Activated T-cell treated with anti-CD3 and anti-CD28 coated beads, Interleukin-2, amount 50 U/mL, for 1 hour (primary cell): Measurements from ENCODE around the gene CPT1B.
"Not testable (repeated sequence)": the region's sequence is repeated elsewhere in the genome, so short reads cannot be mapped to it uniquely, and the experiment has no call there.

Source experiments
- DNase-seq: peaks from one replicate; pipeline ENCODE4 v3.0.0-alpha.2; 2020

Gene CPT1B

DNA sequence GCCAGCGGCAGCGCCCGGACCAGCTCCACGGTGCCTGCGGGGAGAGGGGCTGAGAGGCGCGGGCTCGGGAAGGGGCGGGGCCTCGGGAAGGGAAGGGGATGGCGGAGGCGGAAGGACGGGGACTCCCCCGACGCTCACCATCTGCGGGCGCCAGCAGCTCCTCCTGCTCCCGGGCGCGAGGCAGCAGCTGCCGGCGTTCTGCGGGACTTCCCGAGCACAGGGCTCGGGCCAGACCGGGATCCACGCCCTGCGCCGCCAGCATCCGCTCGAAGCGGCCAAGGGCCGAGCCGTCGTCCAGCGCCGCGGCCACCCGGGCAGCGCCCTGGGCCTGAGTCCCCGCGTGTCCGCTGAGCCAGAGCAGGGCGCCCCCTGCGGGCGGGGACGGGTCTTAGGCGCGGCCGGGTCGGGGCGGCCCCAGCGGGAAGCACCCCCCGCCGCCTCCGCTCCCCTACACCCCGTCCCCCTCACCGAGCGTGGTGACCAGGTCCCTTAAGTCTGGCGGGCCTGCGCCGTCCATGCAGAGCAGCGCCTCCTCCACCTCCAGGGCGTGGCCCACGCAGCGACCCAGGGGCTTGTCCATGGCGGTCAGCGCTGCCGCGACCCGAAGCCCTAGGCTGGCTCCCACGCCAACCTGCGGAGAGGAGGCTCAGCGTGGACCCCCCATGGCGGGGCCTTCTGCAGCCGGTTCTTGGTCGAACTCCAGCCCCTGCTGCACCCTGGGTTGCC lies 52.0 kb downstream of the CPT1B start:
- peak; percentile 85 for DNase-seq

DNA sequence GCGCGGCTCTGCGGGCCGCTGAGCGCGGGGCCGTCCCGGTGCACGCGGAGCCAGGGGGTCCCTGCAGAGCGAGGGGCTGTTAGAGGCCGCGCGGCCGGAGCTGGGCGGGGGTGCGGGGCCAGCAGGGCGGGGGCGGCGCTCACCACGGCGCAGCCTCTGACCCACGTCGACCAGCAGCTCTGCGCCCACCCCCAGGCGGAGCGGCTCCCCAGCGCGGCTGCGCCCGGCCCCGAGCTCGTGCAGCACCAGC lies 52.4 kb downstream of the CPT1B start:
- DNase-seq, result no peak

GRCh38 chr22:50525104-50525857 lies 52.9 kb downstream of the CPT1B start, which contains the start of gene SCO2:
TSS of gene SCO2 (minus strand) at chr22:50525598. CDS start at chr22:50524411, 1,187 bp downstream.
- peak; percentile 98 for DNase-seq

DNA sequence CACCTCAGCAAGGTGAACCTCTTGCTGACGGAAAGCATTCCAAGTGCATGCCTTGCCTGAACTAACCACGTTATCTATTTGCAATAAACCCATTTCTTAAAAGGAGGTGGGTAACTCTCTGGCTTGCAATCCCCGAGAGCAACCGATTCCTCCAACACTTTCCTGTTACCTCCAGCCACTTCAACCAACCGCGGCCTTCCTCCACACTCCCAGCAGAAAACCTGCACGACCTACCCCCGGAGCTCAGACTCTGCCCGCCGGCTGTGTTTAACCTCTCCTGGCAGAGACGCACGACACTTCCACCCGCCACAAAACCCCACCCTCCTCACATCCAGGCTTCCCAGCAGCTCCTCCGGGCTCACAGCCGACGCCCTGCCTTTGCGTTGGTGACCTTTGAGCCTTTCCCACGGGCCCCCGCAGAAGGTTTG lies 53.5 kb downstream of the CPT1B start:
- DNase-seq, result no peak

GRCh38 chr22:50523806-50524675 lies 54.2 kb downstream of the CPT1B start:
- DNase-seq, result no peak

DNA sequence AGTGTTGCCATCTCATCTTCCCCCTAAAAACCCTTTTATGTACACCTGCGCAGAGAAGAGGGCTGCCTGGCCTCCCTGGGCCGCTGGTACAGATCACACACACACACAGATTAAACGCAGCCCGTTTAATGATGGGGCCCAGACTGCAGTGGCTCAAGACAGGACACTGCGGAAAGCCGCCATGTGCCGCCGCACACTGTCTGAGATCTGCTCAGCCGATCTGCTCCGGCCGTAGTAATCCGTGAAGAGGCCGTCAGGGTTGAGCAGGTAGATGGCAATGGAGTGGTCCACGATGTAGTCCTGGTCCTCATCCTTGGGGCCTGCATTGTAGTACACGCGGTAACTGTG lies 54.8 kb downstream of the CPT1B start:
- no peak for DNase-seq

- DNase-seq, result no peak
Measured at GRCh38 chr22:50522806-50523438, 55.3 kb downstream of the CPT1B start.

GRCh38 chr22:50522208-50522805 lies 55.9 kb downstream of the CPT1B start:
- DNase-seq, result no peak

DNA sequence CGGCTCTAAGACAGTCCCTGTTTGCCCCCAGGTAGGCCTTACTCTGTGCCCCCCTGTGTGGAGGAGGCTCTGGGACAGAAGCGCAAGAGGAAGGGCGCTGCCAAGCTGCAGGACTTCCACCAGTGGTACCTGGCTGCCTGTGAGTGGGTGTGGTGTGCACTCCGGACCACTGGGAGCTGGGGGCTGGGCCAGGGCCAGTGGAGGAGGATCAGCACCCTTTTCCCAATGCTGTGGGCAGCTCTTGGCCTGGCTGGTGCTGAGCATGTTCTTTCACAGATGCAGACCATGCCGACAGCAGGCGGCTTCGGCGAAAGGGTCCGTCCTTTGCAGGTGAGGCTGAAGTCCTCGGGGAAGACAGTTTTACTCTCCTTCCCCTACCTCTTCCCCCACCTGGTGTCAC lies 56.5 kb downstream of the CPT1B start:
- no peak for DNase-seq

DNA sequence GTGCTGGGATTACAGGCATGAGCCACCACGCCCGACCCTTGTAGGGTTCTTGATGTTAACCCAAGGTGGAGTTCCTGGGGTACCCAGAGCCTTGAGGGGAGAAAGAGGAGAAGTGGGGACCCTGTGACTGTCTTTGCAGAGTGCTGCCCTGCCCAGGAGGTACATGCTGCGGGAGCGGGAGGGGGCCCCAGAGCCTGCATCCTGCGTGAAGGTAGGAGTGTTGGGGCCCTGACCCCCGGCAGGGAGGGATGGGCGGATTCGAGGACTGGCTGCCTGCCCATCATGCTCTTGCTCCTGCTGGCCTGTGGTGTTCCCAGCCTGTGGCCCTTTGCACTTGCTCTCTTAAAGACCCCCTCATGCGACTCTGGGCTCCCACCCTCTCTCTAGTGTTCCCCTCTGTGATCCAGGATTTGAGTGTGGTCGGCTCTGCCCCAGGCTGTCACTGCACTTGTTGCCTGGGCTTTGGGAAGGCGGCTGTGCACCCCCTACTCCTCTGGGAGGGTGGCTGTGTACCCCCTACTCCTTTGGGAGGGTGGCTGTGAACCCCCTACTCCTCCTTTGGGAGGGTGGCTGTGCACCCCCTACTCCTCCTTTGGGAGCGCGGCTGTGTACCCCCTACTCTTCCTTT lies 57.3 kb downstream of the CPT1B start:
- no peak for DNase-seq

DNA sequence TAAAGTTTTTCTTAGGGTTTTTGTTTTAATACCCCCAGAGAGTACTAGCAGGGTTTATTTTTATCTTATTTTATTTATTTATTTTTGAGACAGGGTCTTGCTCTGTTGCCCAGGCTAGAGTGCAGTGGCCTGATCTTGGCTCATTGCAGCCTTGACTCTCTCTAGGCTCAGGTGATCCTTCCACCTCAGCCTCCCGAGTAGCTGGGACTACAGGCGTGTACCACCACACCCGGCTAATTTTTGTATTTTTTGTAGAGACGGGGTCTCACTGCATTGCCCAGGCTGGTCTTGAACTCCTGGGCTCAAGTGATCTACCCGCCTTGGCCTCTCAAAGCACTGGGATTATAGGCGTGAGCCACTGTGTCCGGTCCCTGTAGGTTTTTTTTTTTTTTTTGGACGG lies 58.0 kb downstream of the CPT1B start:
- not testable (repeated sequence) for DNase-seq

DNA sequence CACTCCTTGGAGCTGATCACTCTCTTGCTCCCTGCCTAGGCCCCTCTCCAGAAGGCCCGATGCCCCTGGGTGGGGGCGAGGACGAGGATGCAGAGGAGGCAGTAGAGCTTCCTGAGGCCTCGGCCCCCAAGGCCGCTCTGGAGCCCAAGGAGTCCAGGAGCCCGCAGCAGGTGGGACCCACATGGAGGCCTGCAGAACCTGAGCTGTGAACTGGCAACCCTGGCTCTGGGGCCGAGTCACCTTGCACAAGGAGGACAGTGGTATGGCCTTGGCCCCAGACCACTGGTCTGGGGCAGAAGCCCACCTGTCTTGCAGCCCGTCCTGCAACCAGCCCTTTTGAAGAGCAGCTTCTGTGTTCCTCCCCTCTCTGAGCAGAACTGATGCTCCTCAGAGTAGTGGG lies 59.1 kb downstream of the CPT1B start:
- DNase-seq, result no peak
